Activated CD4-positive, alpha-beta memory T cell treated with anti-CD3 and anti-CD28 coated beads, Interleukin-2, amount 10 ng/mL, durations not matched to agents 7 days and 5 days (primary cell): ENCODE results near the gene TRIM73. TPM values are rescaled to one million over a fixed set of nuclear protein-coding genes. Genes with fewer than 3 reads are reported as not detected.
"Not testable (repeated sequence)": the region's sequence is repeated elsewhere in the genome, so short reads cannot be mapped to it uniquely, and the experiment has no call there.

Source experiments
- CTCF ChIA-PET: fragments of 350-600 bp; sonication (Branson Sonifier 250); formaldehyde crosslinking; loops from one replicate; lab custom pipeline; 2021; ENCODE audit warnings: antibody characterized with exemption, inconsistent platforms; lab: Charles Lee
- POLR2A ChIA-PET: fragments of 350-600 bp; sonication (Branson Sonifier 250); formaldehyde crosslinking; loops from one replicate; lab custom pipeline; 2021; ENCODE audit warnings: antibody characterized with exemption; lab: Charles Lee
- DNase-seq: peaks from one replicate; pipeline ENCODE4 v3.0.0-alpha.2; 2020
- H3K27ac Mint-ChIP-seq: one replicate; pipeline ENCODE4 v1.8.0; 2021; ENCODE audit warnings: mild to moderate bottlenecking, mixed read lengths
- H3K27me3 Mint-ChIP-seq: one replicate; pipeline ENCODE4 v1.8.0; 2021; ENCODE audit warnings: mixed read lengths
- H3K36me3 Mint-ChIP-seq: one replicate; pipeline ENCODE4 v1.8.0; 2021; ENCODE audit warnings: low read depth, mixed read lengths
- H3K4me1 Mint-ChIP-seq: one replicate; pipeline ENCODE4 v1.8.0; 2021; ENCODE audit warnings: mixed read lengths
- H3K4me3 Mint-ChIP-seq: one replicate; pipeline ENCODE4 v1.8.0; 2021; ENCODE audit warnings: mild to moderate bottlenecking, mixed read lengths
- H3K9me3 Mint-ChIP-seq: one replicate; pipeline ENCODE4 v1.8.0; 2021; ENCODE audit warnings: mixed read lengths
- total RNA-seq, 2 experiments: library from RNA; stranded (reverse); gene quantifications; one replicate each; pipeline ENCODE4 v1.2.3, GENCODE V29; 2021

The TRIM73 gene
- 1 to 10 TPM; 8.5 to 9.0 TPM for total RNA-seq

- H3K9me3 Mint-ChIP-seq, DNase-seq, H3K4me1 Mint-ChIP-seq, CTCF ChIA-PET, H3K27ac Mint-ChIP-seq, H3K36me3 Mint-ChIP-seq, H3K27me3 Mint-ChIP-seq, POLR2A ChIA-PET, H3K4me3 Mint-ChIP-seq: not testable (repeated sequence)
Observed at GRCh38 chr7:75395329-75395728, at the start of gene TRIM73. TSS of gene TRIM73 (plus strand) at chr7:75395629. CDS start at chr7:75398934, 3,305 bp downstream.

- H3K27ac Mint-ChIP-seq, result peak overlapping the region; percentile 47
- H3K27me3 Mint-ChIP-seq, POLR2A ChIA-PET, H3K4me1 Mint-ChIP-seq, CTCF ChIA-PET, H3K9me3 Mint-ChIP-seq, H3K36me3 Mint-ChIP-seq, H3K4me3 Mint-ChIP-seq: not testable (repeated sequence)
- peak; percentile 48 for DNase-seq
Observed at GRCh38 chr7:75358671-75359541, 36.5 kb upstream of the TRIM73 start.

- H3K36me3 Mint-ChIP-seq, H3K9me3 Mint-ChIP-seq, POLR2A ChIA-PET, H3K4me3 Mint-ChIP-seq, DNase-seq, H3K27ac Mint-ChIP-seq, CTCF ChIA-PET, H3K4me1 Mint-ChIP-seq, H3K27me3 Mint-ChIP-seq: not testable (repeated sequence)
Observed at GRCh38 chr7:75359542-75359848, 35.9 kb upstream of the TRIM73 start.

GRCh38 chr7:75364079-75364478 lies 31.4 kb upstream of the TRIM73 start:
- DNase-seq, H3K4me3 Mint-ChIP-seq: not testable (repeated sequence)

GRCh38 chr7:75366643-75367042 lies 28.8 kb upstream of the TRIM73 start:
- H3K4me1 Mint-ChIP-seq, H3K36me3 Mint-ChIP-seq, DNase-seq, H3K9me3 Mint-ChIP-seq, H3K27ac Mint-ChIP-seq, POLR2A ChIA-PET, CTCF ChIA-PET, H3K4me3 Mint-ChIP-seq, H3K27me3 Mint-ChIP-seq: not testable (repeated sequence)

More at GRCh38 chr7:75364079-75364478, 31.4 kb upstream of the TRIM73 start:
- H3K27ac Mint-ChIP-seq, H3K9me3 Mint-ChIP-seq, H3K4me1 Mint-ChIP-seq, POLR2A ChIA-PET, CTCF ChIA-PET, H3K27me3 Mint-ChIP-seq, H3K36me3 Mint-ChIP-seq: not testable (repeated sequence)

GRCh38 chr7:75367313-75367712 lies 28.1 kb upstream of the TRIM73 start:
- CTCF ChIA-PET, DNase-seq, H3K27me3 Mint-ChIP-seq, H3K36me3 Mint-ChIP-seq, H3K4me3 Mint-ChIP-seq, H3K4me1 Mint-ChIP-seq, H3K9me3 Mint-ChIP-seq, POLR2A ChIA-PET, H3K27ac Mint-ChIP-seq: not testable (repeated sequence)

GRCh38 chr7:75374144-75374518 lies 21.3 kb upstream of the TRIM73 start:
- H3K9me3 Mint-ChIP-seq, H3K4me3 Mint-ChIP-seq, DNase-seq, POLR2A ChIA-PET, H3K27ac Mint-ChIP-seq, H3K4me1 Mint-ChIP-seq, H3K27me3 Mint-ChIP-seq, H3K36me3 Mint-ChIP-seq, CTCF ChIA-PET: not testable (repeated sequence)

GRCh38 chr7:75374519-75375317 lies 20.7 kb upstream of the TRIM73 start:
- POLR2A ChIA-PET, result not testable (repeated sequence)

GRCh38 chr7:75393194-75393593 lies 2.2 kb upstream of the TRIM73 start:
- H3K27me3 Mint-ChIP-seq, H3K27ac Mint-ChIP-seq, POLR2A ChIA-PET, CTCF ChIA-PET, H3K4me3 Mint-ChIP-seq, H3K9me3 Mint-ChIP-seq, H3K36me3 Mint-ChIP-seq, DNase-seq, H3K4me1 Mint-ChIP-seq: not testable (repeated sequence)

More at GRCh38 chr7:75374519-75375317, 20.7 kb upstream of the TRIM73 start:
- H3K36me3 Mint-ChIP-seq, CTCF ChIA-PET, H3K4me3 Mint-ChIP-seq, H3K4me1 Mint-ChIP-seq, H3K27me3 Mint-ChIP-seq, H3K9me3 Mint-ChIP-seq, H3K27ac Mint-ChIP-seq, DNase-seq: not testable (repeated sequence)

- H3K27ac Mint-ChIP-seq, POLR2A ChIA-PET, CTCF ChIA-PET, H3K9me3 Mint-ChIP-seq, H3K4me1 Mint-ChIP-seq, H3K36me3 Mint-ChIP-seq, DNase-seq, H3K4me3 Mint-ChIP-seq, H3K27me3 Mint-ChIP-seq: not testable (repeated sequence)
Observed at GRCh38 chr7:75397865-75398264, 2.4 kb downstream of the TRIM73 start.

GRCh38 chr7:75398771-75399700 lies 3.6 kb downstream of the TRIM73 start:
- POLR2A ChIA-PET, DNase-seq, H3K27me3 Mint-ChIP-seq, H3K4me1 Mint-ChIP-seq, H3K36me3 Mint-ChIP-seq, CTCF ChIA-PET, H3K9me3 Mint-ChIP-seq, H3K4me3 Mint-ChIP-seq, H3K27ac Mint-ChIP-seq: not testable (repeated sequence)

- DNase-seq, POLR2A ChIA-PET, H3K27ac Mint-ChIP-seq, H3K9me3 Mint-ChIP-seq, H3K4me1 Mint-ChIP-seq, CTCF ChIA-PET, H3K27me3 Mint-ChIP-seq, H3K36me3 Mint-ChIP-seq, H3K4me3 Mint-ChIP-seq: not testable (repeated sequence)
Observed at GRCh38 chr7:75400575-75400974, 5.1 kb downstream of the TRIM73 start.
